ENCODE data around the gene GNPTG. TPM values are rescaled to one million over a fixed set of nuclear protein-coding genes. Genes with fewer than 3 reads are reported as not detected.

GNPTG gene
- total and polyA plus RNA-seq, 2 of the 13 experiments (the other 11 are each of a cell fraction or from before 2014, with no cell fraction given), result 22.7 to 71.1 TPM

DNA sequence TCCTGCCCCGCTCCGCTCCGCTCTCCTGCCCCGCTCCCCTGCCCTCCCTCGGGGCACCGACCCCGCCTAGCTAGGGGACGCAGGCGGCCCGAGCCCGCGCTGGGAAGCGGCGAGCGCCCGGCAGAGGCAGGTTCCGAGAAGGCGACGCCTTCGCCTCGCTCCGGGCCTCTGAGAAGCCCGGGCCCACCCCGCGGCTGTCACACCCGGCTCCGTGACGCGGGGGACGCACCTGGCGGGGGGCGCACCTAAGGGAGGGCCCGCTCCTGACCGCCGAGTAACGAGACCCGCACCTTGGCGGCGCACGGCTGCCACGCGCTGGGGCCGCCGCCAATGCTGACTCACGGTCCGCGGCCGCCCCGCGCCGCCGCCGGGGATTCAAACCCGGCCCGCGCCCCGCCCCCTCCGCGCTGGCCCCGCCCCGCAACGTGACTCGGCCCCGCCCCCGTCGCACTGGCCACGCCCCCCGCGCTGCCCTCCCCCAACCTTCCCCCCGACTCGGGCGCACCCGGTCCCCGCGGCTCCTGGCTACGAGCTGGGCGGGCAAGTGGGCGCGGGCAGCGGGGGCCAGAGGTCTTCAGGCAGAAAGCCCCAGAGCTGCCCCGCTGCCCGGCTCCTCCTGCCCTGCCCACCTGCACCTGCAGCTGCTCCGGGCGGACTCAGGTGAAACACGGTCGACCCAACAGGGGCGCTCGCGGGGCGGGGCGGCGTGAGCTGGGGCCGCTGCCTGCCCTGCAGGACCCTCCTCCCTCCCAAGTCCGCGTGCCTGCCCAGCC is 27.8 kb downstream of the GNPTG start (continued):
- TF ChIP-seq, protein P1, sequence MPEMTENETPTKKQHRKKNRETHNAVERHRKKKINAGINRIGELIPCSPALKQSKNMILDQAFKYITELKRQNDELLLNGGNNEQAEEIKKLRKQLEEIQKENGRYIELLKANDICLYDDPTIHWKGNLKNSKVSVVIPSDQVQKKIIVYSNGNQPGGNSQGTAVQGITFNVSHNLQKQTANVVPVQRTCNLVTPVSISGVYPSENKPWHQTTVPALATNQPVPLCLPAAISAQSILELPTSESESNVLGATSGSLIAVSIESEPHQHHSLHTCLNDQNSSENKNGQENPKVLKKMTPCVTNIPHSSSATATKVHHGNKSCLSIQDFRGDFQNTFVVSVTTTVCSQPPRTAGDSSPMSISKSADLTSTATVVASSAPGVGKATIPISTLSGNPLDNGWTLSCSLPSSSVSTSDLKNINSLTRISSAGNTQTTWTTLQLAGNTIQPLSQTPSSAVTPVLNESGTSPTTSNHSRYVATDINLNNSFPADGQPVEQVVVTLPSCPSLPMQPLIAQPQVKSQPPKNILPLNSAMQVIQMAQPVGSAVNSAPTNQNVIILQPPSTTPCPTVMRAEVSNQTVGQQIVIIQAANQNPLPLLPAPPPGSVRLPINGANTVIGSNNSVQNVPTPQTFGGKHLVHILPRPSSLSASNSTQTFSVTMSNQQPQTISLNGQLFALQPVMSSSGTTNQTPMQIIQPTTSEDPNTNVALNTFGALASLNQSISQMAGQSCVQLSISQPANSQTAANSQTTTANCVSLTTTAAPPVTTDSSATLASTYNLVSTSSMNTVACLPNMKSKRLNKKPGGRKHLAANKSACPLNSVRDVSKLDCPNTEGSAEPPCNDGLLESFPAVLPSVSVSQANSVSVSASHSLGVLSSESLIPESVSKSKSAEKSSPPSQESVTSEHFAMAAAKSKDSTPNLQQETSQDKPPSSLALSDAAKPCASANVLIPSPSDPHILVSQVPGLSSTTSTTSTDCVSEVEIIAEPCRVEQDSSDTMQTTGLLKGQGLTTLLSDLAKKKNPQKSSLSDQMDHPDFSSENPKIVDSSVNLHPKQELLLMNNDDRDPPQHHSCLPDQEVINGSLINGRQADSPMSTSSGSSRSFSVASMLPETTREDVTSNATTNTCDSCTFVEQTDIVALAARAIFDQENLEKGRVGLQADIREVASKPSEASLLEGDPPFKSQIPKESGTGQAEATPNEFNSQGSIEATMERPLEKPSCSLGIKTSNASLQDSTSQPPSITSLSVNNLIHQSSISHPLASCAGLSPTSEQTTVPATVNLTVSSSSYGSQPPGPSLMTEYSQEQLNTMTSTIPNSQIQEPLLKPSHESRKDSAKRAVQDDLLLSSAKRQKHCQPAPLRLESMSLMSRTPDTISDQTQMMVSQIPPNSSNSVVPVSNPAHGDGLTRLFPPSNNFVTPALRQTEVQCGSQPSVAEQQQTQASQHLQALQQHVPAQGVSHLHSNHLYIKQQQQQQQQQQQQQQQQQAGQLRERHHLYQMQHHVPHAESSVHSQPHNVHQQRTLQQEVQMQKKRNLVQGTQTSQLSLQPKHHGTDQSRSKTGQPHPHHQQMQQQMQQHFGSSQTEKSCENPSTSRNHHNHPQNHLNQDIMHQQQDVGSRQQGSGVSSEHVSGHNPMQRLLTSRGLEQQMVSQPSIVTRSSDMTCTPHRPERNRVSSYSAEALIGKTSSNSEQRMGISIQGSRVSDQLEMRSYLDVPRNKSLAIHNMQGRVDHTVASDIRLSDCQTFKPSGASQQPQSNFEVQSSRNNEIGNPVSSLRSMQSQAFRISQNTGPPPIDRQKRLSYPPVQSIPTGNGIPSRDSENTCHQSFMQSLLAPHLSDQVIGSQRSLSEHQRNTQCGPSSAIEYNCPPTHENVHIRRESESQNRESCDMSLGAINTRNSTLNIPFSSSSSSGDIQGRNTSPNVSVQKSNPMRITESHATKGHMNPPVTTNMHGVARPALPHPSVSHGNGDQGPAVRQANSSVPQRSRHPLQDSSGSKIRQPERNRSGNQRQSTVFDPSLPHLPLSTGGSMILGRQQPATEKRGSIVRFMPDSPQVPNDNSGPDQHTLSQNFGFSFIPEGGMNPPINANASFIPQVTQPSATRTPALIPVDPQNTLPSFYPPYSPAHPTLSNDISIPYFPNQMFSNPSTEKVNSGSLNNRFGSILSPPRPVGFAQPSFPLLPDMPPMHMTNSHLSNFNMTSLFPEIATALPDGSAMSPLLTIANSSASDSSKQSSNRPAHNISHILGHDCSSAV (CRISPR knock-in tag; IDR thresholded peaks at IDR 0.05; ENCODE audit: borderline replicate concordance), result no peak
- TF ChIP-seq SP2 (CRISPR knock-in tag; IDR thresholded peaks at IDR 0.05) (no peak), AGO2 (optimal IDR thresholded peaks at IDR 0.05; ENCODE audit: low read depth, low read length) (no peak), MAFF (IDR thresholded peaks at IDR 0.05; ENCODE audit: low read depth, low read length) (no peak; the same call in 1 of the 2 replicates), ZNF337 (CRISPR knock-in tag; IDR thresholded peaks at IDR 0.05; ENCODE audit: borderline replicate concordance, low read depth) (no peak), HMGA1 (CRISPR knock-in tag; conservative IDR thresholded peaks at IDR 0.05) (no peak), ZNF17 (CRISPR knock-in tag; IDR thresholded peaks at IDR 0.05) (no peak), RORA (CRISPR knock-in tag; IDR thresholded peaks at IDR 0.05) (no peak), ZNF782 (CRISPR knock-in tag; IDR thresholded peaks at IDR 0.05; ENCODE audit: borderline replicate concordance) (no peak), CAMTA2 (CRISPR knock-in tag; IDR thresholded peaks at IDR 0.05; ENCODE audit: borderline replicate concordance) (0 out of 2 replicates have a peak, but pooled peaks have one; percentile 58), ZNF296 (CRISPR knock-in tag; conservative IDR thresholded peaks at IDR 0.05) (no peak), ZKSCAN8 (CRISPR knock-in tag; IDR thresholded peaks at IDR 0.05; ENCODE audit: borderline replicate concordance) (no peak), ZNF549 (CRISPR knock-in tag; IDR thresholded peaks at IDR 0.05) (no peak), HHEX (CRISPR knock-in tag; IDR thresholded peaks at IDR 0.05) (no peak), EED (CRISPR knock-in tag; IDR thresholded peaks at IDR 0.05) (no peak), NR2F6 (IDR thresholded peaks at IDR 0.05) (no peak), NR2F6 (CRISPR knock-in tag; IDR thresholded peaks at IDR 0.05) (no peak), ELF1 (CRISPR knock-in tag; IDR thresholded peaks at IDR 0.05) (no peak)
- TF ChIP-seq, protein P2, sequence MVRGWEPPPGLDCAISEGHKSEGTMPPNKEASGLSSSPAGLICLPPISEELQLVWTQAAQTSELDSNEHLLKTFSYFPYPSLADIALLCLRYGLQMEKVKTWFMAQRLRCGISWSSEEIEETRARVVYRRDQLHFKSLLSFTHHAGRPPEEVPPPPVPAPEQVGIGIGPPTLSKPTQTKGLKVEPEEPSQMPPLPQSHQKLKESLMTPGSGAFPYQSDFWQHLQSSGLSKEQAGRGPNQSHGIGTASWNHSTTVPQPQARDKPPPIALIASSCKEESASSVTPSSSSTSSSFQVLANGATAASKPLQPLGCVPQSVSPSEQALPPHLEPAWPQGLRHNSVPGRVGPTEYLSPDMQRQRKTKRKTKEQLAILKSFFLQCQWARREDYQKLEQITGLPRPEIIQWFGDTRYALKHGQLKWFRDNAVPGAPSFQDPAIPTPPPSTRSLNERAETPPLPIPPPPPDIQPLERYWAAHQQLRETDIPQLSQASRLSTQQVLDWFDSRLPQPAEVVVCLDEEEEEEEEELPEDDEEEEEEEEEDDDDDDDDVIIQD (CRISPR knock-in tag; IDR thresholded peaks at IDR 0.05; ENCODE audit: low read depth), result no peak
- TF ChIP-seq, protein P3, sequence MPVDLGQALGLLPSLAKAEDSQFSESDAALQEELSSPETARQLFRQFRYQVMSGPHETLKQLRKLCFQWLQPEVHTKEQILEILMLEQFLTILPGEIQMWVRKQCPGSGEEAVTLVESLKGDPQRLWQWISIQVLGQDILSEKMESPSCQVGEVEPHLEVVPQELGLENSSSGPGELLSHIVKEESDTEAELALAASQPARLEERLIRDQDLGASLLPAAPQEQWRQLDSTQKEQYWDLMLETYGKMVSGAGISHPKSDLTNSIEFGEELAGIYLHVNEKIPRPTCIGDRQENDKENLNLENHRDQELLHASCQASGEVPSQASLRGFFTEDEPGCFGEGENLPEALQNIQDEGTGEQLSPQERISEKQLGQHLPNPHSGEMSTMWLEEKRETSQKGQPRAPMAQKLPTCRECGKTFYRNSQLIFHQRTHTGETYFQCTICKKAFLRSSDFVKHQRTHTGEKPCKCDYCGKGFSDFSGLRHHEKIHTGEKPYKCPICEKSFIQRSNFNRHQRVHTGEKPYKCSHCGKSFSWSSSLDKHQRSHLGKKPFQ (CRISPR knock-in tag; IDR thresholded peaks at IDR 0.05; ENCODE audit: insufficient replicate concordance), result peak; percentile 26
